MCF 10A (cell line): Measurements from ENCODE around the gene ARMS2. TPM values are rescaled to one million over a fixed set of nuclear protein-coding genes. Genes with fewer than 3 reads are reported as not detected.

Experiments used
- BruUV-seq: library from RNA; stranded (reverse); fragments of 400-500 nt; replicated peaks from 2 replicates; lab custom pipeline; 2021; lab: Mats Ljungman, UMichigan
- CTCF ChIA-PET: fragments of 300-600 bp; sonication (Branson Sonifier 250); formaldehyde crosslinking; extraction: SDS; loops from one replicate; lab custom pipeline; 2021; ENCODE audit warnings: antibody characterized with exemption, inconsistent platforms; lab: Yijun Ruan, JAX
- POLR2A ChIA-PET: fragments of 300-600, 350-650 bp; sonication (Branson Sonifier 250); formaldehyde crosslinking; extraction: SDS; loops from one replicate; lab custom pipeline; 2020; ENCODE audit warnings: antibody characterized with exemption, inconsistent platforms; lab: Yijun Ruan, JAX
- DNase-seq: peaks from one replicate; pipeline ENCODE4 v3.0.0-alpha.2; 2018; ENCODE audit not compliant: unreplicated experiment
- H3K27ac Mint-ChIP-seq: one replicate; pipeline ENCODE4 v1.8.0; 2022; ENCODE audit warnings: mild to moderate bottlenecking, low read depth, mixed read lengths; ENCODE audit not compliant: unreplicated experiment
- H3K27me3 Mint-ChIP-seq: one replicate; pipeline ENCODE4 v1.8.0; 2022; ENCODE audit warnings: mixed read lengths; ENCODE audit not compliant: insufficient read depth, unreplicated experiment
- H3K36me3 Mint-ChIP-seq: one replicate; pipeline ENCODE4 v1.8.0; 2022; ENCODE audit warnings: mild to moderate bottlenecking, moderate library complexity, mixed read lengths; ENCODE audit not compliant: insufficient read depth, unreplicated experiment
- H3K4me1 Mint-ChIP-seq: one replicate; pipeline ENCODE4 v1.8.0; 2022; ENCODE audit warnings: mixed read lengths; ENCODE audit not compliant: insufficient read depth, unreplicated experiment
- H3K4me3 Mint-ChIP-seq: one replicate; pipeline ENCODE4 v1.8.0; 2022; ENCODE audit warnings: mild to moderate bottlenecking, moderate library complexity, mixed read lengths; ENCODE audit not compliant: unreplicated experiment
- H3K9me3 Mint-ChIP-seq: one replicate; pipeline ENCODE4 v1.8.0; 2022; ENCODE audit warnings: mixed read lengths; ENCODE audit not compliant: unreplicated experiment
- intact Hi-C: fragments of 100-400 bp; cut with micrococcal nuclease; formaldehyde crosslinking; loops from 2 replicates; pipeline ENCODE4 v1.14.1; 2022
- total RNA-seq: library from RNA; stranded (reverse); gene quantifications from 2 replicates; pipeline ENCODE4 v1.2.3, GENCODE V29; 2022
- TF ChIP-seq, protein P1 (sequence below): fragments of 200-600 bp; IDR thresholded peaks from one replicate; pipeline ENCODE4 v1.8.0; 2022; ENCODE audit warnings: antibody characterized with exemption, mild to moderate bottlenecking; ENCODE audit not compliant: unreplicated experiment

ARMS2 gene
- total RNA-seq, 1 experiment from 2014 or later: not detected

DNA sequence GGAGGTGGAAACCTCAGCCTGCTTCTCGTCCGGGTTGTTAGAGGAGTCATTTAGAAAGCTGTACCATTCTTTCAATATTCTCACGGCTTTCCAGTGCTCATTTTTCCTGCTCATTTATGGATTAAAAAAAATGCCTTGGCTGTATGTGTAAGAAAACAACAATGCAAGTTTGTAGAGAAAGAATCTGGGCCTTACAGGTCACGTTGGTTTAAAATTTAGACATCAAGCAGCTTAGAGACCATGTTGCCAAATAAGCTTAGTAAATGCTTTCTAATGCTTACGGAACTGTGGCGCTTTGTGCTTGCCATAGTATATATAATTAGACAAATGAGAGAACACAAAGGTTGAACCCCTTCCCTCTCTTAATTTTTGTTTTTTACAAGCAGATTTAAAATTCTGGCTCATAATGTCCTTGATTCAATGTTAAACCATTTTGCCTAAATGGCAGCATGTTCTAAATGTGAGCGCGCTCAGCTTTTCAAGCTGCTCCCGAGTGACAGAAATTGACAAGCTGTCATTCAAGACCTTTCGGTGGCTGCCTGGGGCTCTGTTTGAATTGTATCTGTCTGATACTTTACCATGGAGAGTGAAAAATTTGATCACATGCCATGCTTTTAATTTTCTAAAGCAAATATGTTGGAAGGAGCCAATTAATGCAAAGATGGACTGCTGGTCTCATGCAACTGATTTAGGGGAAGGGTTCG is 1.1 kb downstream of the ARMS2 start:
- intact Hi-C loops: no loop called here
- Mint-ChIP-seq H3K36me3 (no peaks in the 10 kb centered on the region), H3K4me3 (no peak overlapping the region), H3K27ac (no peak overlapping the region), H3K27me3 (no peaks in the 10 kb centered on the region), H3K9me3 (no peaks in the 10 kb centered on the region), H3K4me1 (peaks cover 7% of the 10 kb centered on the region)
- POLR2A ChIA-PET: interaction anchor here (0.7 to 1.9 kb wide), 3 partner anchors 11 to 14 kb away, joined by 3 to 5 read pairs (median 5); no protein-coding TSS in a partner anchor
- TF ChIP-seq, protein P1, sequence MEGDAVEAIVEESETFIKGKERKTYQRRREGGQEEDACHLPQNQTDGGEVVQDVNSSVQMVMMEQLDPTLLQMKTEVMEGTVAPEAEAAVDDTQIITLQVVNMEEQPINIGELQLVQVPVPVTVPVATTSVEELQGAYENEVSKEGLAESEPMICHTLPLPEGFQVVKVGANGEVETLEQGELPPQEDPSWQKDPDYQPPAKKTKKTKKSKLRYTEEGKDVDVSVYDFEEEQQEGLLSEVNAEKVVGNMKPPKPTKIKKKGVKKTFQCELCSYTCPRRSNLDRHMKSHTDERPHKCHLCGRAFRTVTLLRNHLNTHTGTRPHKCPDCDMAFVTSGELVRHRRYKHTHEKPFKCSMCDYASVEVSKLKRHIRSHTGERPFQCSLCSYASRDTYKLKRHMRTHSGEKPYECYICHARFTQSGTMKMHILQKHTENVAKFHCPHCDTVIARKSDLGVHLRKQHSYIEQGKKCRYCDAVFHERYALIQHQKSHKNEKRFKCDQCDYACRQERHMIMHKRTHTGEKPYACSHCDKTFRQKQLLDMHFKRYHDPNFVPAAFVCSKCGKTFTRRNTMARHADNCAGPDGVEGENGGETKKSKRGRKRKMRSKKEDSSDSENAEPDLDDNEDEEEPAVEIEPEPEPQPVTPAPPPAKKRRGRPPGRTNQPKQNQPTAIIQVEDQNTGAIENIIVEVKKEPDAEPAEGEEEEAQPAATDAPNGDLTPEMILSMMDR: no peak
- no TSS peak for BruUV-seq
- CTCF ChIA-PET: interaction anchor here (0.7 to 1.6 kb wide), 6 partner anchors 11 to 157 kb away, joined by 3 to 6 read pairs (median 4); no protein-coding TSS in a partner anchor
- no peak for DNase-seq

DNA sequence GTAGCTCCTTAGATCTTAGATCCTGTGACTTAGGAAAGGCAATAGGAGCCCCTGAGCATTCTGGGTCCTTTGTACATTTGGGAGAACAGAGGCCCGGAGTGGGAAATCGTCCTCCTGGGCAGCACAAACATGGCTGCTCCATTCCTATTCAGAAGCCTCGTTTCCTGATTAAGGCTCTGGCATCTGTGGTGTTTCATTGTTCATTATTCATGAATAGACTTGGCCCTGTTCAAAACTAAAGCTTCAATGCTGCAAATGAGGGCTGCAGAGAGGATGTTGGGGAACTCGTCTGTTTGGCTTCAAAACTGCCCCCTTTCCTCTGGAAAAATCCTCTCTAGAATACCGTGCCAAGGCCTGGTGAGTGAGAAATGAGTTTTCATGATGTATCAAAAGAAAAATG is 3.5 kb downstream of the ARMS2 start:
- ChIA-PET POLR2A (interaction anchor here (0.7 kb wide), 1 partner anchor 11 kb away, joined by 3 read pairs; no protein-coding TSS in a partner anchor), CTCF (interaction anchor here (0.8 to 1.6 kb wide), 4 partner anchors 10 to 161 kb away, joined by 3 read pairs; no protein-coding TSS in a partner anchor)
- TF ChIP-seq, protein P1: no peak
- no peaks in the 10 kb centered on the region for H3K9me3 Mint-ChIP-seq
- no peaks in the 10 kb centered on the region for H3K27me3 Mint-ChIP-seq
- no peaks in the 10 kb centered on the region for H3K36me3 Mint-ChIP-seq
- no TSS peak for BruUV-seq
- H3K4me3 Mint-ChIP-seq: no peak overlapping the region
- H3K27ac Mint-ChIP-seq: no peak overlapping the region
- DNase-seq: no peak
- peaks cover 11% of the 10 kb centered on the region for H3K4me1 Mint-ChIP-seq
- intact Hi-C loops: no loop called here

DNA sequence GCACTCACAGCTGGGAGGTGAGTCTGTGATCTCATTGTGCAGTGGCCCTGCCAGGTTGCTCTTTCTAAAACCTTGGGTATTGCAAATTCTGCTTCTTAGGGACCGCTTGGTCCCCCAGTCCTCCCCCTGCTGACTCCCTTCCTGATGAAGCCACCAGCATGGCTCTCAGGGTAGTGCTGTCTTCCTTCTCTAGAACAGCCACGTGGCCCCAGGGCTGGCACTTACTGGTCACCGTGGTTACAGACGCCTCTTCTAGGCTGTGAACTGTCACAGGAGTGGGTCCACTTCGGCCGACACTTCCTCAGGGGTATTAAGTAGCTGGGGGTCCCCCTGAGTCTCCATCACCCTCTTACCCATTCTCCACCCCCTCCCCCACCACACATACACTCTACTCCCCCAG is 4.2 kb downstream of the ARMS2 start:
- ChIA-PET CTCF (no interaction called here), POLR2A (no interaction called here)
- H3K36me3 Mint-ChIP-seq: peaks cover 3% of the 10 kb centered on the region
- H3K9me3 Mint-ChIP-seq: no peaks in the 10 kb centered on the region
- TF ChIP-seq, protein P1: no peak
- peaks cover 19% of the 10 kb centered on the region for H3K4me1 Mint-ChIP-seq
- no peak for DNase-seq
- no peaks in the 10 kb centered on the region for H3K27me3 Mint-ChIP-seq
- H3K4me3 Mint-ChIP-seq: no peak overlapping the region
- BruUV-seq: no TSS peak
- intact Hi-C loops: no loop called here
- no peak overlapping the region for H3K27ac Mint-ChIP-seq

DNA sequence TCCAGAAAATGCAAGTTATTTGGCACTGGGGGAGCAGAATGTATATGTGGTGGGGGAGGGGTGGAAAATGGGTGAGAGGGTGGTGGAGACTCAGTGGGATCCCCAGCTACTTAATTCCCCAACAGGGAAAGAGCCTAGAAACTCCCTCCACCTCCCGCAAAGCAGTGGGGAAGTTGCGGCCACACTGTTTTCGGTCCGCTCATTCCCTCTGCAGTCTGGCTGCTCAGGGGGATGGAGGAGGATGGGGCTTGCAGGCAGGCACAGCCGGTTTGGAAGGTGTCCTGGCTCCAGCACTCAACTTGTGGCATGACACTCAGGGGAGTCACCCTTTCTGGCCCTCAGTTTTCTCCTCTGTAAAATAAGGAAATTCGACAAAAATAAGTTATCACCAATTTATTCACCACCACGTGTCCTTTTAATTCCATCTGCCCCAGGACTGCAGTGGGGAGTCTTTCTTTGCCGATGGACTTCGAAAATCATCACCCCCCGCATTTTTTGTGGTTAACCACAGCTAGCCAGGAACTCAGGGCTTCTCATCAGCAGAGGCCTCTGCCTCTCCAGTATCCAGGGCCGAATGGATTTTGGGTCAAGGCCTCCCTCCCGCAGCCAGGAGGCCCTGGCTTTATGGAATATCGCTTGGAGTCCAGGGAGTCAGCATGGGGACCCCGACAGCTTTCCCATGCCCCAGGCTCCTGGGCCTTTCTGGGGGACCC is 5.3 kb downstream of the ARMS2 start:
- Mint-ChIP-seq H3K4me1 (peaks cover 23% of the 10 kb centered on the region), H3K36me3 (peaks cover 13% of the 10 kb centered on the region), H3K4me3 (no peak overlapping the region), H3K9me3 (no peaks in the 10 kb centered on the region), H3K27me3 (no peaks in the 10 kb centered on the region), H3K27ac (peak overlapping the region; percentile 22)
- DNase-seq: no peak
- TF ChIP-seq, protein P1: no peak
- CTCF ChIA-PET: interaction anchor here (0.8 kb wide), 1 partner anchor 257 kb away, joined by 4 read pairs; no protein-coding TSS in a partner anchor
- intact Hi-C loops: no loop called here
- no TSS peak for BruUV-seq
- POLR2A ChIA-PET: interaction anchor here (1.3 kb wide), 1 partner anchor 13 kb away, joined by 5 read pairs; no protein-coding TSS in a partner anchor
